ENCODE measurements around the gene STMN1.
A peak's percentile ranks its signal among the peaks of the same experiment; 100 is the strongest.

The STMN1 gene

GRCh38 chr1:25864434-25864833, 41.8 kb downstream of the STMN1 start:
- H3K4me3 ChIP-seq (replicated peaks in 1 of 2; ENCODE audit: low read depth in 2 of 2, low read length in 2 of 2) = no peak overlapping the region
- no peak for TF ChIP-seq CTCF (IDR thresholded peaks at IDR 0.05; ENCODE audit: low read depth, low read length)
- DNase-seq (ENCODE audit: low read depth in 2 of 2) = no peak

DNA sequence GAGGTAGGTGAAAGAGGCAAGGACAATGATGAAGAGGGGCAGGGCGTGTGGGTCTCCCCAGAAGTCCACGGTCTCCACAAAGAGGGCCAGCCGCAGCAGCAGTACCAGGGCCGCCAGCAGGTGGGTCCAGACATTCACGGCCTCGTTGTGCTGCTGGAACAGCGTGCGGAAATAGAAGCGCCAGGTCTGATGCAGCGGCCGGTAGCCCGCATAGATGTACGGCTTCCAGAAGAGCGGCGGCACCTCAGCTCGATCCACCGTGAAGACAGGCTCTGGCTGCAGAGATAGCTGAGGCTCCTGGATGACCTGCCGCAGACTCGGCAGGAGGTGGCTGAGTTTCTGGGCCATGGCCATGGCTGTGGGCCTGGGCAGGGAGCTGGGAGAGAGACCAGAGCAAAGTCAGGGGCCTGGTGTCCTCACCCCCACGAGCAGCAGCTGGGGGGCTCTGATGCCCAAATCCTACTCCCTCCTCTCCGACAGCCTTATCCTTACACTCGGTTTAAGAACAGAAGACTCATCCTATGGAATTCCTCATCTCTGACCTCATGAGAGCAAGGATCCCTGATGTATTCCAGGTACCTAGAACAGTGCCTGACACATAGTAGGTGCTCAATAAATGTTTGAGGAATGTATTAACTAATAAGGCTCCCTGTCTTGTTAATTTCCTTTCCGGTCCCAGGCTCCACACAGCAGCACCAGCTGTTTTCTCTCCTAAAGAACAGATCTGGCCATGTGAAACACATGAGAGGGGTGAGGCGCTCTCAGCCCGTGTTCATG, 42.5 kb downstream of the STMN1 start:
- no peak for TF ChIP-seq CTCF (IDR thresholded peaks at IDR 0.05; ENCODE audit: low read depth, low read length)
- DNase-seq (ENCODE audit: low read depth in 2 of 2) = no peak
- H3K4me3 ChIP-seq (replicated peaks in 1 of 2; ENCODE audit: low read depth in 2 of 2, low read length in 2 of 2) = no peak overlapping the region

- DNase-seq (ENCODE audit: low read depth in 2 of 2) = no peak
- no peak overlapping the region for H3K4me3 ChIP-seq (replicated peaks in 1 of 2; ENCODE audit: low read depth in 2 of 2, low read length in 2 of 2)
- no peak for TF ChIP-seq CTCF (IDR thresholded peaks at IDR 0.05; ENCODE audit: low read depth, low read length)
These were observed 43.3 kb downstream of the STMN1 start for GRCh38 chr1:25862785-25863485.

- no peak overlapping the region for H3K4me3 ChIP-seq (replicated peaks in 1 of 2; ENCODE audit: low read depth in 2 of 2, low read length in 2 of 2)
- no peak for DNase-seq (ENCODE audit: low read depth in 2 of 2)
- TF ChIP-seq CTCF (IDR thresholded peaks at IDR 0.05; ENCODE audit: low read depth, low read length) = no peak
These were observed 44.6 kb downstream of the STMN1 start for GRCh38 chr1:25861316-25862286.

GRCh38 chr1:25858906-25859789, 47.1 kb downstream of the STMN1 start, which contains the start of gene AUNIP:
Gene AUNIP (minus strand): TSS chr1:25859457. CDS start chr1:25859357, 100 bp downstream.
- no peak for TF ChIP-seq CTCF (IDR thresholded peaks at IDR 0.05; ENCODE audit: low read depth, low read length)
- peak; percentile 85 to 92 for DNase-seq (ENCODE audit: low read depth in 2 of 2)
- H3K4me3 ChIP-seq (replicated peaks in 1 of 2; ENCODE audit: low read depth in 2 of 2, low read length in 2 of 2) = peak within 1 kb of the TSS; percentile 61 to 75

All from cardiac fibroblast (primary cell).